ENCODE measurements around the gene PALM2AKAP2. TPM values are rescaled to one million over a fixed set of nuclear protein-coding genes. Genes with fewer than 3 reads are reported as not detected.
"Not testable (repeated sequence)": the region's sequence is repeated elsewhere in the genome, so short reads cannot be mapped to it uniquely, and the experiment has no call there.

PALM2AKAP2 gene
- total RNA-seq, 1 donor from 2014 or later, result 5.5 TPM

DNA sequence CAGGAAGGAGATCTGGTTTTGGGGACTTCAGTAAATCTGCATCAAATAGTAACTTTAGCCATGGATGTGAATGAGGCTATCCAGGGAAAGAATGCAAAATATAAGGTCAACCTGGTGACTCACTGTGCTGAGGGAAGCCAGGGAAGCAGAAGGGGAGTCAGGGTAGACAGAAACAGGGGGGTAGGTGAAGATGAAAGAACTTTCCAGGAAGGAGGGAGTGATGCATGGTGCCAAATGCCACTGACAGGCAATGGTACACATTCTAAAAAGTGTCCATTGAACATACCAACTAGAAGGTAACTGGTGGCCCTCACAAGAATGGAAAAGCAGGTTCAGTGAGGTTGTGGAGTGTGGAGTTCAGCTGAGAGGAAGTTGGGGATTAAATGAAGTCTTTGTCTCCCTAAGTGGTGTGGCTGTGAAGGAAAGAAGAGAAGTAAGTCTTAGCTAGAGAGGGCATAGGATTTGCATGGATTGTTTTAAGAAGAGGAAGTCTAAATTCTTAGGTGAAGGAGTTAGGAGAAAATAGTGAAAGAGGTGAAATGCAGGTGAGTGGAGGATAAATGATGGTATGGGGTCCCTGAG lies 35.5 kb downstream of the PALM2AKAP2 start:
- H3K9me3 Mint-ChIP-seq, result no peaks in the 10 kb centered on the region
- no peaks in the 10 kb centered on the region for H3K36me3 Mint-ChIP-seq (ENCODE audit: low read depth)
- H3K4me3 Mint-ChIP-seq, result no peak overlapping the region
- intact Hi-C loops (cut with micrococcal nuclease), result loop anchor here (5.0 to 10.0 kb wide), 4 partner anchors 38 to 371 kb away; no protein-coding TSS in a partner anchor
- no peak overlapping the region for H3K27ac Mint-ChIP-seq
- H3K27me3 Mint-ChIP-seq (ENCODE audit: insufficient read depth), result peaks cover 9% of the 10 kb centered on the region
- peaks cover 14% of the 10 kb centered on the region for H3K4me1 Mint-ChIP-seq (ENCODE audit: low read depth)
- DNase-seq (ENCODE audit: low spot score), result no peak

DNA sequence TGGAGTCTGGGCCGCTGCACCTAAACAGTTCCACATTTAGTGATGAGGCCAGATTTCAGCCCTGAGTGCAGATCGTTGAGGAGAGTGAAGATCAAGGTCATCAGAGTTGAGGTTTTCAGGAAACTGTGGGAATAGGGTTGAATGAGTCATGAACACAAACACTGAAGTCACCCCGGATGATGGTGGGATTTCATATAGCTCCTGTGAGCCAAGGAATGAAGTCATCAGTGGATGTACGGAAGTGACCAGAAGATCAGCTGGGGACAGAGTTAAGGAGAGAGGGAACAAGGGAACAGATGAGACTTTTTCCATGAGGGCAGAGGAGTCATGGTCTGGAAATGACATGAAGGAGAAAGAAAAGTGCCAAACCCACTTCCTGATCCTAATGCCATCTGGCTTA lies 36.5 kb downstream of the PALM2AKAP2 start:
- DNase-seq (ENCODE audit: low spot score), result no peak
- Mint-ChIP-seq H3K27ac (no peak overlapping the region), H3K9me3 (no peaks in the 10 kb centered on the region), H3K36me3 (ENCODE audit: low read depth) (no peaks in the 10 kb centered on the region), H3K4me1 (ENCODE audit: low read depth) (peaks cover 14% of the 10 kb centered on the region), H3K4me3 (no peak overlapping the region), H3K27me3 (ENCODE audit: insufficient read depth) (peaks cover 2% of the 10 kb centered on the region)
- intact Hi-C loops (cut with micrococcal nuclease), result loop anchor here (5.0 to 10.0 kb wide), 4 partner anchors 39 to 372 kb away; no protein-coding TSS in a partner anchor

DNA sequence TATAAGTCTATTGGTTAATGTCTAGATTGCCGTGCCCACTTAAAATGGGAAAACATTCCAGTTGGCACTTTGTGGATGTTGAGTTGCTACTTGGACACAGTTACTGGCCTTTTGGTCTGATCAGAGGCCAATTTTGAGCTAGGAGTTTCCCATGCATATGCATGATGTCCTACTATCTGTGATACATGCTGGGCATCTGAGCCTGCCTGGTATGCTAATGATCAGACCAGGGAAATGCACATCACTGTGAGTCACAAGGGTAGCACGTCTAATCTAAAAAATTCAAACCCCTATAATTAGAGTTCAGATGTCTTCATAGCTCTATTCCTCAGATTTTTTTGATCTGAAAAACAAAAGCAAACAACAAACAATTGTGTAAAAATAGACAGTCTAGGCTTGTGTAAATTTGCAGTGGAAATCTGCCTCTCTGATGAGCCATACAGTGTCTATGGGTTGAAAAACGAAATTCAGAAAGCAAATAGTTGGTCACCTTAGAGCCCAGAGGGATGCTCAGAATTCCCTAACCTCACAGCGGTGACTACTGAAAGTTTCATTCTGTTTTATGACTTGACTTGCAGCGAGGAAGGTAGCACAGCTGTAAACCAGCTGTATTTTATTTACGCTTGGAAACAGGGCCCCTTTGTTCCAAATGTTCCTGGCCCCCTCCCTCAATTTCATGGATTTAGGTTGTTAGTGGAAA lies 37.3 kb downstream of the PALM2AKAP2 start:
- H3K9me3 Mint-ChIP-seq, result no peaks in the 10 kb centered on the region
- H3K27me3 Mint-ChIP-seq (ENCODE audit: insufficient read depth), result peaks cover 2% of the 10 kb centered on the region
- intact Hi-C loops (cut with micrococcal nuclease), result loop anchor here (5.0 to 10.0 kb wide), 4 partner anchors 40 to 372 kb away; no protein-coding TSS in a partner anchor
- H3K4me1 Mint-ChIP-seq (ENCODE audit: low read depth), result peaks cover 14% of the 10 kb centered on the region
- no peak for DNase-seq (ENCODE audit: low spot score)
- H3K27ac Mint-ChIP-seq, result no peak overlapping the region
- H3K36me3 Mint-ChIP-seq (ENCODE audit: low read depth), result no peaks in the 10 kb centered on the region
- no peak overlapping the region for H3K4me3 Mint-ChIP-seq

DNA sequence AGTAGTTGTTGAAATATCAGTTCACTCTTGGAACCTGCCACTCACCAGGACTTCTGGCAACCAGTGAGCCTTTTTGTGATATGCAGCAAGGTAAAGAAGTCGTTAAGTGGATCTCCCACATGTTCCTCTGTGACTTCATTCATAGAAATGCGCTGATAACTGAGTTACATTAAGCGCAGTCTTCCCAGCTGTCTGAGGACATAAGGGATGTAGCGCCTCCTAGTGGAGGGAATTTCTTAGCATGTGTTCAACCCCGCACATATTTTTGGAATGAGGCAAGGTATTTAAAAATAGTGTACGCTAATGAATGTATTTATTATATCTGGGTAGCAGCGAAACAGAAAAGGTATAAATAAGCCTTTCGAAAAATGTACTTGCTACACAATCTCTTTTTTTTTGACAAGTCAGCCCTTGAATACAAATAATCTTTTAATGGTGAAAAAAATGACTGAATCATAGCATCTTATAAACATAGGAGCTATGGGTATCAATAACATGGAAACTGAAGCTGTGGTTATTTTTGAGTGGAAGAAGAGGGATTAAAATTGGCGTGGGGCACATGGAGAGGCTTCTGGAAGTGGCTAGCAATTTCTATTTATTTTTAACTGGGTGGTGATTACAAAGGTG lies 38.0 kb downstream of the PALM2AKAP2 start:
- no peaks in the 10 kb centered on the region for H3K36me3 Mint-ChIP-seq (ENCODE audit: low read depth)
- intact Hi-C loops (cut with micrococcal nuclease), result loop anchor here (1.0 to 10.0 kb wide), 9 partner anchors 41 to 399 kb away; no protein-coding TSS in a partner anchor
- peak; percentile 22 for DNase-seq (ENCODE audit: low spot score)
- no peak overlapping the region for H3K27ac Mint-ChIP-seq
- H3K4me1 Mint-ChIP-seq (ENCODE audit: low read depth), result peaks cover 9% of the 10 kb centered on the region
- H3K4me3 Mint-ChIP-seq, result no peak overlapping the region
- H3K27me3 Mint-ChIP-seq (ENCODE audit: insufficient read depth), result peaks cover 2% of the 10 kb centered on the region
- no peaks in the 10 kb centered on the region for H3K9me3 Mint-ChIP-seq

DNA sequence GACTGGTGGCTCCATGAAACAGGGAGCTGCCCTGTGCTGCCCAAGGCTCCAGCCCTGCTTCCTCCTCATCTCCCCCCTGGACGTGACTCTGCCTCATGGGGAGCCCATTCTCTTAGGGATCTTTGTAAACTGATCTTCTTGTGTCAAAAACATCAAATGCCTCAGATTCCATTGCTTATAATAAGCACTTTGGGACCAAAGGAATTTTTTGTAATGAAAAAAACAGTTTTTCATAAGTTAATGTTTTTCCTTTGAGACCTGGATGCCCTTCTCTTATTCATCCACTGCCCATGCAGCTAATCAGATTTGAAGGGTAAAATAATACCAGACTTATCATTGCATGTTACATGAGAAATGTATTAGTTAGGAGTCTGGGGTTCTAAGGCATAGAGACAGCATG lies 41.7 kb downstream of the PALM2AKAP2 start:
- Mint-ChIP-seq H3K9me3 (no peaks in the 10 kb centered on the region), H3K27me3 (ENCODE audit: insufficient read depth) (peaks cover 2% of the 10 kb centered on the region), H3K36me3 (ENCODE audit: low read depth) (no peaks in the 10 kb centered on the region), H3K4me3 (no peak overlapping the region), H3K27ac (no peak overlapping the region), H3K4me1 (ENCODE audit: low read depth) (peaks cover 7% of the 10 kb centered on the region)
- DNase-seq (ENCODE audit: low spot score), result no peak
- intact Hi-C loops (cut with micrococcal nuclease), result no loop called here

DNA sequence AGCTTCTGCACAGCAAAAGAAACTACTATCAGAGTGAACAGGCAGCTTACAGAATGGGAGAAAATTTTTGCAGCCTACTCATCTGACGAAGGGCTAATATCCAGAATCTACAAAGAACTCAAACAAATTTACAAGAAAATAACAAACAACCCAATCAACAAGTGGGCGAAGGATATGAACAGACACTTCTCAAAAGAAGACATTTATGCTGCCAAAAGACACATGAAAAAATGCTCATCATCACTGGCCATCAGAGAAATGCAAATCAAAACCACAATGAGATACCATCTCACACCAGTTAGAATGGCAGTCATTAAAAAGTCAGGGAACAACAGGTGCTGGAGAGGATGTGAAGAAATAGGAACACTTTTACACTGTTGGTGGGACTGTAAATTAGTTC lies 45.4 kb downstream of the PALM2AKAP2 start:
- H3K9me3 Mint-ChIP-seq, result peaks cover 12% of the 10 kb centered on the region
- intact Hi-C loops (cut with micrococcal nuclease); H3K36me3 Mint-ChIP-seq (ENCODE audit: low read depth); DNase-seq (ENCODE audit: low spot score); H3K27ac Mint-ChIP-seq; H3K4me1 Mint-ChIP-seq (ENCODE audit: low read depth); H3K27me3 Mint-ChIP-seq (ENCODE audit: insufficient read depth); H3K4me3 Mint-ChIP-seq: not testable (repeated sequence)

DNA sequence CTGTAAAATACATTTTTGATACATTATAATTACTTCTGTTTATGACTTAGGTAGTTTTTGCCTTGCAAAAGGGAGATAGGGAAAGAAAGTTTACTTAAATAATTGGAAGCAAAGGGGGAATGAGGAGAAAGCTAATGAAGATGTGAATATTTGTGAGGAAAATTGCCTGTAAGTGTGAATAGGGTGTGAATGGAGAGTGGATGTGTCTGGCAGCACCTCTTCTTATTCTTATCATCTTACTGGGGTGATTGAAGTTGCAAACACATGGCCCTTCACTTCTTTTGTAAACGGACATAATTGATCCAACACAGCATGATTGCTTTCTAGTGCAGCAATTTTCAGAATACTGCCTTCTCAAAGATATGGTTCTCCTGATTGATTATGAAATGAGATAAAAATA lies 46.6 kb downstream of the PALM2AKAP2 start:
- Mint-ChIP-seq H3K4me3 (no peak overlapping the region), H3K27ac (no peak overlapping the region), H3K27me3 (ENCODE audit: insufficient read depth) (no peaks in the 10 kb centered on the region), H3K4me1 (ENCODE audit: low read depth) (no peaks in the 10 kb centered on the region), H3K9me3 (peaks cover 12% of the 10 kb centered on the region), H3K36me3 (ENCODE audit: low read depth) (no peaks in the 10 kb centered on the region)
- DNase-seq (ENCODE audit: low spot score), result no peak
- intact Hi-C loops (cut with micrococcal nuclease), result no loop called here

DNA sequence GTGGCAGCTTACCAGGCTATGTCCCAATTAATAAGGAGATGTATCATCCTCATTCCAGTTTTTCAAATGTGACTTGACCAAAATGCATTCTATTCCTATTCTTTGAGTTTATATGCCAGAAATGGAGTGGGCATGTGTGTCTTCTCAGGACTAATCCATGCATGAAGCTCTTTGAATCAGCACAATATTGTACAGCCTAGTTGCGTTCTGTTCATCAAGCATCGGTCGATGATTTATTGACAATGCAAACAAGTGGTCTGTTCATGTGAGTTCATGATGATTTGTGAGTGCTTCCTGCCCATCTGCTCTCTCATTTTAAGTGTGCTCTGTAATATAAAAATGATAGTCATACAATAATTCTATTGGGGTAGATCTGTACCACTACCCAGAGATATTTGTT lies 48.3 kb downstream of the PALM2AKAP2 start:
- H3K4me3 Mint-ChIP-seq, result no peak overlapping the region
- intact Hi-C loops (cut with micrococcal nuclease), result no loop called here
- peaks cover 12% of the 10 kb centered on the region for H3K9me3 Mint-ChIP-seq
- H3K4me1 Mint-ChIP-seq (ENCODE audit: low read depth), result no peaks in the 10 kb centered on the region
- H3K36me3 Mint-ChIP-seq (ENCODE audit: low read depth), result no peaks in the 10 kb centered on the region
- no peak overlapping the region for H3K27ac Mint-ChIP-seq
- no peak for DNase-seq (ENCODE audit: low spot score)
- H3K27me3 Mint-ChIP-seq (ENCODE audit: insufficient read depth), result no peaks in the 10 kb centered on the region
